HEK293T (cell line): ENCODE measurements around the gene FNTB.

Source experiments
- CTCF ChIA-PET: fragments of 350-600 bp; formaldehyde crosslinking; extraction: SDS; loops from one replicate; lab custom pipeline; 2021; ENCODE audit warnings: antibody characterized with exemption, inconsistent platforms; lab: Yijun Ruan, JAX
- POLR2A ChIA-PET: fragments of 350-600 bp; formaldehyde crosslinking; extraction: SDS; loops from one replicate; lab custom pipeline; 2020; ENCODE audit warnings: antibody characterized with exemption, inconsistent platforms; lab: Yijun Ruan, JAX
- DNase-seq: peaks from one replicate; pipeline ENCODE4 v3.0.0; 2012; ENCODE audit warnings: mixed read lengths; ENCODE audit errors: extremely low spot score
- ARNT ChIP-seq: fragments of 450-650 bp; IDR thresholded peaks from 2 replicates; pipeline ENCODE4 v1.6.1; 2017; ENCODE audit warnings: mild to moderate bottlenecking
- BHLHE40 ChIP-seq: fragments of 450-650 bp; IDR thresholded peaks from 2 replicates; pipeline ENCODE4 v1.6.1; 2016; ENCODE audit warnings: mild to moderate bottlenecking, moderate library complexity, borderline replicate concordance
- CTBP1 ChIP-seq: fragments of 450-650 bp; IDR thresholded peaks from 2 replicates; pipeline ENCODE4 v1.6.1; 2016; ENCODE audit warnings: borderline replicate concordance
- ELF4 ChIP-seq: fragments of 450-650 bp; IDR thresholded peaks from 2 replicates; pipeline ENCODE4 v1.6.1; 2017; ENCODE audit warnings: antibody characterized with exemption
- FOXA1 ChIP-seq: fragments of 450-650 bp; IDR thresholded peaks from 2 replicates; pipeline ENCODE4 v1.6.1; 2016; ENCODE audit warnings: mild to moderate bottlenecking
- FOXK2 ChIP-seq: fragments of 450-650 bp; IDR thresholded peaks from 2 replicates; pipeline ENCODE4 v1.6.1; 2016; ENCODE audit warnings: mild to moderate bottlenecking
- FOXM1 ChIP-seq: fragments of 450-650 bp; IDR thresholded peaks from 2 replicates; pipeline ENCODE4 v1.6.1; 2017; ENCODE audit warnings: mild to moderate bottlenecking, borderline replicate concordance
- HDGF ChIP-seq: fragments of 450-650 bp; IDR thresholded peaks from 2 replicates; pipeline ENCODE4 v1.6.1; 2017; ENCODE audit warnings: antibody characterized with exemption, borderline replicate concordance
- L3MBTL2 ChIP-seq: fragments of 450-650 bp; conservative IDR thresholded peaks from 2 replicates; pipeline ENCODE4 v1.6.1; 2016; ENCODE audit warnings: mild to moderate bottlenecking
- LEF1 ChIP-seq: fragments of 450-650 bp; IDR thresholded peaks from 2 replicates; pipeline ENCODE4 v1.6.1; 2017; ENCODE audit warnings: mild to moderate bottlenecking, borderline replicate concordance
- NFRKB ChIP-seq: fragments of 450-650 bp; IDR thresholded peaks from 2 replicates; pipeline ENCODE4 v1.6.1; 2016; ENCODE audit warnings: mild to moderate bottlenecking, moderate library complexity
- PKNOX1 ChIP-seq: fragments of 450-650 bp; IDR thresholded peaks from 2 replicates; pipeline ENCODE4 v1.6.1; 2016
- SP1 ChIP-seq: fragments of 450-650 bp; IDR thresholded peaks from 2 replicates; pipeline ENCODE4 v1.6.1; 2017
- SUZ12 ChIP-seq: fragments of 450-650 bp; IDR thresholded peaks from 2 replicates; pipeline ENCODE4 v1.6.1; 2016; ENCODE audit warnings: mild to moderate bottlenecking
- TARDBP ChIP-seq: fragments of 450-650 bp; IDR thresholded peaks from 2 replicates; pipeline ENCODE4 v1.6.1; 2016
- ZNF384 ChIP-seq: fragments of 450-650 bp; IDR thresholded peaks from 2 replicates; pipeline ENCODE4 v1.6.1; 2016

Gene FNTB

DNA sequence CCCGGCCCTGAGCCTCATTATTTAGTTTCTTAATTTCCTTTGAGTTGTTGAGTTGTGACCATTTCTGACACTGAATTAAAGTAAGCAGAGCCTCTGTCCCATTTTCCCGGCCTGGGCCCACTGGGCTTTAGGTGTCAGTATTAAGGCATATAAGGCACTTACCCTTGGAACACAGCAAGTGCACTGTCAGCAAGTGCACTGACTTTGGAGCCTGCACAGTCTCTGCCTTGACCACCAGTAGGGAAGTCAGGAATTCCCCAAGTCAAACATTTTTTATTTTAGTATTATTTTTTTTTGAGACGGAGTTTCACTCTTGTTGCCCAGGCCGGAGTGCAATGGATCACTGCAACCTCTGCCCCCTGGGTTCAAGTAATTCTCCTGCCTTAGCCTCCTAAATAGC is 59.0 kb downstream of the FNTB start:
- ChIA-PET CTCF (no interaction called here), POLR2A (no interaction called here)
- no peak for DNase-seq
- TF ChIP-seq L3MBTL2 (no peak), NFRKB (no peak), FOXA1 (no peak), CTBP1 (no peak), TARDBP (no peak), ELF4 (no peak), ARNT (no peak), ZNF384 (no peak), SP1 (no peak), HDGF (no peak), LEF1 (no peak), PKNOX1 (no peak), FOXK2 (no peak), SUZ12 (no peak), BHLHE40 (no peak), FOXM1 (no peak)

GRCh38 chr14:65052832-65053231 is 66.1 kb downstream of the FNTB start:
- no peak for DNase-seq
- TF ChIP-seq FOXA1 = no peak
- no peak for TF ChIP-seq FOXK2
- no peak for TF ChIP-seq NFRKB
- no peak for TF ChIP-seq SUZ12
- TF ChIP-seq CTBP1 = no peak
- no peak for TF ChIP-seq L3MBTL2
- TF ChIP-seq PKNOX1 = no peak
- TF ChIP-seq BHLHE40 = no peak
- TF ChIP-seq TARDBP = no peak
- no peak for TF ChIP-seq FOXM1
- no peak for TF ChIP-seq SP1
- no peak for TF ChIP-seq HDGF
- TF ChIP-seq LEF1 = no peak
- no peak for TF ChIP-seq ZNF384
- TF ChIP-seq ARNT = no peak
- TF ChIP-seq ELF4 = no peak
- CTCF ChIA-PET = no interaction called here
- POLR2A ChIA-PET = no interaction called here

GRCh38 chr14:65053466-65053865 is 66.8 kb downstream of the FNTB start:
- CTCF ChIA-PET = no interaction called here
- POLR2A ChIA-PET = no interaction called here

GRCh38 chr14:65054471-65055085 is 67.9 kb downstream of the FNTB start:
- TF ChIP-seq NFRKB (no peak), SUZ12 (no peak), ARNT (no peak), BHLHE40 (no peak), ELF4 (no peak)
- no peak for DNase-seq
- CTCF ChIA-PET = no interaction called here
- POLR2A ChIA-PET = no interaction called here

More at GRCh38 chr14:65053466-65053865, 66.8 kb downstream of the FNTB start:
- TF ChIP-seq NFRKB (no peak), FOXM1 (no peak), FOXA1 (no peak), L3MBTL2 (no peak), BHLHE40 (no peak), SP1 (no peak), ARNT (no peak), PKNOX1 (no peak), FOXK2 (no peak), TARDBP (no peak), CTBP1 (no peak), SUZ12 (no peak), HDGF (no peak), ZNF384 (no peak), LEF1 (no peak), ELF4 (no peak)
- no peak for DNase-seq

GRCh38 chr14:65057695-65058094 is 71.0 kb downstream of the FNTB start:
- ChIA-PET CTCF (no interaction called here), POLR2A (no interaction called here)
- no peak for DNase-seq
- TF ChIP-seq ELF4 (no peak), ZNF384 (no peak), HDGF (no peak), NFRKB (no peak), ARNT (no peak), TARDBP (no peak), L3MBTL2 (no peak), FOXK2 (no peak)
